ENCODE data around the gene SCYGR1. TPM values are rescaled to one million over a fixed set of nuclear protein-coding genes. Genes with fewer than 3 reads are reported as not detected.
A peak's percentile ranks its signal among the peaks of the same experiment; 100 is the strongest.

Gene SCYGR1
- total RNA-seq, 1 experiment from 2014 or later = not detected

DNA sequence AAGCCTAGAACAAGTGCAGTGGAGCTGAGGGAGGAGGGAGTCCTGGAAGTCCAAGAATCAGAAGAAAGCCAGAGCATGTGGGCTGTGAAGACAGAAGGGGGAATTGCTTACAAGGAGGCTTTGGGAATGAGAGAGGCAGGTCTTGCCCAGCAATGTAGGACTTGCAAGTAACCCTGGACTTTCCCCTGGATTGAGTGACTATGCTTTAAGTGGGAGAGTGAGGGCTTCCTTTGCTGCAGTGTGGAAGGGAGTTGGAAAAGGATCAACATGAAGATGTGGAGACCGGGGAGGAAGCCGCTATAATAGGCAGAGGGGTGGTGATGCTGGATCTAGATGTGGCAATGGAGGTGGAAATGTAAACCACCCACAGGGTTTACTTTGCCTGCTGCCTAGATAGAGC is 13.8 kb upstream of the SCYGR1 start:
- peaks cover 11% of the 10 kb centered on the region for H3K36me3 Mint-ChIP-seq (ENCODE audit: insufficient read depth, unreplicated experiment)
- peaks cover 76% of the 10 kb centered on the region for H3K4me1 Mint-ChIP-seq (ENCODE audit: low read depth, unreplicated experiment)
- DNase-seq = no peak
- no peaks in the 10 kb centered on the region for H3K9me3 Mint-ChIP-seq (ENCODE audit: low read depth, unreplicated experiment)
- no TSS peak for BruUV-seq (replicated peaks)
- intact Hi-C loops (cut with micrococcal nuclease; ENCODE audit: unreplicated experiment) = no loop called here
- H3K27ac Mint-ChIP-seq (ENCODE audit: unreplicated experiment) = peak overlapping the region; percentile 24
- CTCF ChIA-PET = interaction anchor here (0.8 to 1.0 kb wide), 2 partner anchors 9 to 78 kb away, joined by 3 read pairs; no protein-coding TSS in a partner anchor
- H3K4me3 Mint-ChIP-seq (ENCODE audit: low read depth, unreplicated experiment) = no peak overlapping the region
- no peaks in the 10 kb centered on the region for H3K27me3 Mint-ChIP-seq (ENCODE audit: unreplicated experiment)
- TF ChIP-seq, protein P1, sequence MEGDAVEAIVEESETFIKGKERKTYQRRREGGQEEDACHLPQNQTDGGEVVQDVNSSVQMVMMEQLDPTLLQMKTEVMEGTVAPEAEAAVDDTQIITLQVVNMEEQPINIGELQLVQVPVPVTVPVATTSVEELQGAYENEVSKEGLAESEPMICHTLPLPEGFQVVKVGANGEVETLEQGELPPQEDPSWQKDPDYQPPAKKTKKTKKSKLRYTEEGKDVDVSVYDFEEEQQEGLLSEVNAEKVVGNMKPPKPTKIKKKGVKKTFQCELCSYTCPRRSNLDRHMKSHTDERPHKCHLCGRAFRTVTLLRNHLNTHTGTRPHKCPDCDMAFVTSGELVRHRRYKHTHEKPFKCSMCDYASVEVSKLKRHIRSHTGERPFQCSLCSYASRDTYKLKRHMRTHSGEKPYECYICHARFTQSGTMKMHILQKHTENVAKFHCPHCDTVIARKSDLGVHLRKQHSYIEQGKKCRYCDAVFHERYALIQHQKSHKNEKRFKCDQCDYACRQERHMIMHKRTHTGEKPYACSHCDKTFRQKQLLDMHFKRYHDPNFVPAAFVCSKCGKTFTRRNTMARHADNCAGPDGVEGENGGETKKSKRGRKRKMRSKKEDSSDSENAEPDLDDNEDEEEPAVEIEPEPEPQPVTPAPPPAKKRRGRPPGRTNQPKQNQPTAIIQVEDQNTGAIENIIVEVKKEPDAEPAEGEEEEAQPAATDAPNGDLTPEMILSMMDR (IDR thresholded peaks at IDR 0.05; ENCODE audit: unreplicated experiment) = no peak

- Mint-ChIP-seq H3K4me1 (ENCODE audit: low read depth, unreplicated experiment) (peaks cover 76% of the 10 kb centered on the region), H3K4me3 (ENCODE audit: low read depth, unreplicated experiment) (no peak overlapping the region), H3K27ac (ENCODE audit: unreplicated experiment) (no peak overlapping the region), H3K36me3 (ENCODE audit: insufficient read depth, unreplicated experiment) (peaks cover 11% of the 10 kb centered on the region), H3K27me3 (ENCODE audit: unreplicated experiment) (no peaks in the 10 kb centered on the region), H3K9me3 (ENCODE audit: low read depth, unreplicated experiment) (no peaks in the 10 kb centered on the region)
- CTCF ChIA-PET = interaction anchor here (0.6 to 0.7 kb wide), 2 partner anchors 88 to 160 kb away, joined by 3 to 6 read pairs; no protein-coding TSS in a partner anchor
- DNase-seq = no peak
- BruUV-seq (replicated peaks) = no TSS peak
- intact Hi-C loops (cut with micrococcal nuclease; ENCODE audit: unreplicated experiment) = no loop called here
- TF ChIP-seq, protein P1 (IDR thresholded peaks at IDR 0.05; ENCODE audit: unreplicated experiment) = no peak
Observed at GRCh38 chr2:227398684-227399670, 11.2 kb upstream of the SCYGR1 start.

DNA sequence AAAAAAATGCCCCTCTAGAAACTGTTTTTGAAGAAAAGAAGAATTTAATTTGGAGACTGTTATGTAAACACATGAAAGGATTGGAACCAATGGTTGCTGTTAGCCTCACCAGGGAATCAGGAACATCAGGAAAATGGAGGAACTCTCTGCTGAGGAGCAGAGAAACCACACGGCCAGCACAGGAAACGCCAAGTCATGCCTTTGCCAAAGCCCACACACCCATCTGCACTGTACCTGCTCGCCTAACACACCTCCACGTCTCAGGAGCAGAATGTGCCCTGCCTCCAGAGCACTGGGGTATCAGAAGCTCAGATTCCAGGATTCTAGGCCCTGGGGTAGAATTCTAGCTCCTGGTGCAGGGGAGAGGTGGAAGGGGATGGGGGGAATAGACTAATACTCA is 9.8 kb upstream of the SCYGR1 start:
- Mint-ChIP-seq H3K27me3 (ENCODE audit: unreplicated experiment) (no peaks in the 10 kb centered on the region), H3K4me1 (ENCODE audit: low read depth, unreplicated experiment) (peaks cover 67% of the 10 kb centered on the region), H3K4me3 (ENCODE audit: low read depth, unreplicated experiment) (no peak overlapping the region), H3K27ac (ENCODE audit: unreplicated experiment) (peak overlapping the region; percentile 56), H3K9me3 (ENCODE audit: low read depth, unreplicated experiment) (no peaks in the 10 kb centered on the region), H3K36me3 (ENCODE audit: insufficient read depth, unreplicated experiment) (peaks cover 9% of the 10 kb centered on the region)
- intact Hi-C loops (cut with micrococcal nuclease; ENCODE audit: unreplicated experiment) = no loop called here
- DNase-seq = no peak
- no TSS peak for BruUV-seq (replicated peaks)
- TF ChIP-seq, protein P1 (IDR thresholded peaks at IDR 0.05; ENCODE audit: unreplicated experiment) = no peak
- CTCF ChIA-PET = no interaction called here

- intact Hi-C loops (cut with micrococcal nuclease; ENCODE audit: unreplicated experiment) = no loop called here
- Mint-ChIP-seq H3K4me3 (ENCODE audit: low read depth, unreplicated experiment) (no peak overlapping the region), H3K9me3 (ENCODE audit: low read depth, unreplicated experiment) (no peaks in the 10 kb centered on the region), H3K36me3 (ENCODE audit: insufficient read depth, unreplicated experiment) (peaks cover 5% of the 10 kb centered on the region), H3K27ac (ENCODE audit: unreplicated experiment) (peak overlapping the region; percentile 56), H3K27me3 (ENCODE audit: unreplicated experiment) (no peaks in the 10 kb centered on the region), H3K4me1 (ENCODE audit: low read depth, unreplicated experiment) (peaks cover 49% of the 10 kb centered on the region)
- no TSS peak for BruUV-seq (replicated peaks)
- TF ChIP-seq, protein P1 (IDR thresholded peaks at IDR 0.05; ENCODE audit: unreplicated experiment) = no peak
- CTCF ChIA-PET = interaction anchor here (1.0 kb wide), 2 partner anchors 9 to 10 kb away, joined by 4 to 10 read pairs; no protein-coding TSS in a partner anchor
- peak; percentile 63 for DNase-seq
Observed at GRCh38 chr2:227395556-227395955, 7.8 kb upstream of the SCYGR1 start.

All from Calu3 (cell line).